ENCODE results near the gene ARHGAP8. TPM values are rescaled to one million over a fixed set of nuclear protein-coding genes. Genes with fewer than 3 reads are reported as not detected.

The ARHGAP8 gene
- total RNA-seq, 1 donor from 2014 or later = 8.2 TPM

- no peak for DNase-seq (ENCODE audit: low spot score)
Measured at GRCh38 chr22:44724859-44725258, 27.5 kb upstream of the ARHGAP8 start.

GRCh38 chr22:44726439-44726838, 25.9 kb upstream of the ARHGAP8 start:
- no peak for DNase-seq (ENCODE audit: low spot score)

- no peak for DNase-seq (ENCODE audit: low spot score)
Measured at GRCh38 chr22:44727148-44727547, 25.2 kb upstream of the ARHGAP8 start.

- DNase-seq (ENCODE audit: low spot score) = no peak
Measured at GRCh38 chr22:44727709-44728108, 24.7 kb upstream of the ARHGAP8 start.

- no peak for DNase-seq (ENCODE audit: low spot score)
Measured at GRCh38 chr22:44728761-44729324, 23.5 kb upstream of the ARHGAP8 start.

GRCh38 chr22:44729391-44730021, 22.9 kb upstream of the ARHGAP8 start:
- DNase-seq (ENCODE audit: low spot score) = no peak

- DNase-seq (ENCODE audit: low spot score) = no peak
Measured at GRCh38 chr22:44730022-44730393, 22.4 kb upstream of the ARHGAP8 start.

GRCh38 chr22:44730490-44731356, 21.7 kb upstream of the ARHGAP8 start:
- DNase-seq (ENCODE audit: low spot score) = no peak

GRCh38 chr22:44731357-44731970, 20.9 kb upstream of the ARHGAP8 start:
- DNase-seq (ENCODE audit: low spot score) = no peak

- DNase-seq (ENCODE audit: low spot score) = no peak
Measured at GRCh38 chr22:44732017-44732561, 20.3 kb upstream of the ARHGAP8 start.

- DNase-seq (ENCODE audit: low spot score) = no peak
Measured at GRCh38 chr22:44732661-44733060, 19.7 kb upstream of the ARHGAP8 start.

- no peak for DNase-seq (ENCODE audit: low spot score)
Measured at GRCh38 chr22:44733426-44734106, 18.8 kb upstream of the ARHGAP8 start.

GRCh38 chr22:44734278-44734677, 18.1 kb upstream of the ARHGAP8 start:
- no peak for DNase-seq (ENCODE audit: low spot score)

- DNase-seq (ENCODE audit: low spot score) = no peak
Measured at GRCh38 chr22:44734801-44735517, 17.4 kb upstream of the ARHGAP8 start.

- no peak for DNase-seq (ENCODE audit: low spot score)
Measured at GRCh38 chr22:44735518-44736428, 16.6 kb upstream of the ARHGAP8 start.

GRCh38 chr22:44736581-44737405, 15.6 kb upstream of the ARHGAP8 start:
- DNase-seq (ENCODE audit: low spot score) = no peak

- DNase-seq (ENCODE audit: low spot score) = no peak
Measured at GRCh38 chr22:44737406-44738346, 14.7 kb upstream of the ARHGAP8 start.

Data from mesenteric fat pad (tissue), 1 donor.